SU-DHL-6 (cell line): ENCODE measurements around the gene PPP2R2C.

Experiments
- H2AFZ ChIP-seq: fragments of 200-600 bp; sonication (generic); 2 replicates; pipeline ENCODE4 v1.6.1; 2014; ENCODE audit warnings: low read depth, mild to moderate bottlenecking, moderate library complexity, mixed read lengths, antibody characterized with exemption, low read length; ENCODE audit not compliant: severe bottlenecking
- H3F3A ChIP-seq: fragments of 200-600 bp; shearing (Covaris generic); 2 replicates; pipeline ENCODE4 v1.6.0; 2016; ENCODE audit warnings: antibody characterized with exemption, mild to moderate bottlenecking; ENCODE audit not compliant: insufficient read depth
- H3K27ac ChIP-seq: fragments of 200-600 bp; sonication (generic); 2 replicates; pipeline ENCODE4 v1.5.1; 2016; ENCODE audit warnings: low read depth, mild to moderate bottlenecking, low read length, moderate library complexity, mixed read lengths
- H3K27me3 ChIP-seq: fragments of 200-600 bp; sonication (generic), shearing (Covaris generic); 2 replicates; pipeline ENCODE4 v1.6.0; 2014; ENCODE audit warnings: mild to moderate bottlenecking, low read length
- H3K36me3 ChIP-seq: fragments of 200-600 bp; sonication (generic); 2 replicates; pipeline ENCODE4 v1.6.1; 2014; ENCODE audit warnings: mild to moderate bottlenecking, low read length, mixed read lengths
- H3K4me2 ChIP-seq: fragments of 300-600, 200-600 bp; shearing (Covaris generic), sonication (generic); 2 replicates; pipeline ENCODE4 v1.6.0; 2014; ENCODE audit warnings: low read length, low read depth, mild to moderate bottlenecking; ENCODE audit not compliant: poor library complexity, severe bottlenecking
- H3K4me3 ChIP-seq: fragments of 200-600 bp; sonication (generic); 2 replicates; pipeline ENCODE4 v1.5.1; 2014; ENCODE audit warnings: antibody characterized with exemption, low read length, mild to moderate bottlenecking, mixed read lengths; ENCODE audit not compliant: insufficient read depth, poor library complexity, severe bottlenecking
- H3K79me2 ChIP-seq: fragments of 200-600 bp; sonication (generic); 2 replicates; pipeline ENCODE4 v1.6.1; 2014; ENCODE audit warnings: mild to moderate bottlenecking, low read length, moderate library complexity; ENCODE audit not compliant: insufficient read depth
- H3K9ac ChIP-seq: fragments of 200-600 bp; sonication (generic); 2 replicates; pipeline ENCODE4 v1.7.0; 2014; ENCODE audit warnings: mild to moderate bottlenecking, low read length
- H3K9me2 ChIP-seq: fragments of 200-600 bp; sonication (generic); replicated peaks from 2 replicates; pipeline ENCODE4 v1.6.1; 2014; ENCODE audit warnings: low read length; ENCODE audit not compliant: insufficient read depth
- H3K9me3 ChIP-seq: fragments of 200-600 bp; sonication (generic); 2 replicates; pipeline ENCODE4 v1.6.1; 2014; ENCODE audit warnings: low read length, mixed read lengths; ENCODE audit not compliant: insufficient read depth
- H4K20me1 ChIP-seq: fragments of 200-600 bp; sonication (generic); 2 replicates; pipeline ENCODE4 v1.6.1; 2014; ENCODE audit warnings: low read depth, mild to moderate bottlenecking, antibody characterized with exemption, low read length, moderate library complexity, mixed read lengths
- CTCF ChIP-seq: fragments of 200-600 bp; sonication (generic); IDR thresholded peaks from one replicate; pipeline ENCODE4 v1.5.1; 2017; ENCODE audit warnings: antibody characterized with exemption, mild to moderate bottlenecking, low read length, moderate library complexity; ENCODE audit not compliant: insufficient read depth, poor library complexity, severe bottlenecking
- EZH2phosphoT487 ChIP-seq: fragments of 200-600 bp; sonication (generic), shearing (Covaris generic); conservative IDR thresholded peaks from 2 replicates; pipeline ENCODE4 v1.6.1; 2018; ENCODE audit warnings: mild to moderate bottlenecking, antibody characterized with exemption, low read length, moderate library complexity, mixed read lengths

Gene PPP2R2C

GRCh38 chr4:6430927-6431326, 41.5 kb downstream of the PPP2R2C start:
- H3K79me2 ChIP-seq = no peaks in the 10 kb centered on the region
- TF ChIP-seq CTCF = no peak
- no peak for TF ChIP-seq EZH2phosphoT487
- H2AFZ ChIP-seq = no peak overlapping the region
- peaks cover 6% of the 10 kb centered on the region; the same call in 1 of the 2 replicates for H3K9me3 ChIP-seq
- H3K36me3 ChIP-seq = no peaks in the 10 kb centered on the region
- H3K27me3 ChIP-seq = no peaks in the 10 kb centered on the region
- no peaks in the 10 kb centered on the region for H3K9me2 ChIP-seq
- H3K4me3 ChIP-seq = no peak overlapping the region
- no peaks in the 10 kb centered on the region for H4K20me1 ChIP-seq
- H3K27ac ChIP-seq = no peak overlapping the region
- H3K4me2 ChIP-seq = no peak overlapping the region
- H3F3A ChIP-seq = no peaks in the 10 kb centered on the region
- H3K9ac ChIP-seq = no peak overlapping the region

GRCh38 chr4:6427439-6428090, 44.8 kb downstream of the PPP2R2C start:
- Histone ChIP-seq H3K4me2 (no peak overlapping the region), H3K36me3 (no peaks in the 10 kb centered on the region), H2AFZ (no peak overlapping the region), H3F3A (no peaks in the 10 kb centered on the region), H4K20me1 (no peaks in the 10 kb centered on the region), H3K9me3 (no peaks in the 10 kb centered on the region), H3K27me3 (no peaks in the 10 kb centered on the region), H3K27ac (no peak overlapping the region), H3K9me2 (no peaks in the 10 kb centered on the region), H3K79me2 (no peaks in the 10 kb centered on the region), H3K4me3 (no peak overlapping the region), H3K9ac (no peak overlapping the region)
- no peak for TF ChIP-seq EZH2phosphoT487
- no peak for TF ChIP-seq CTCF

- Histone ChIP-seq H3K9ac (no peak overlapping the region), H3K27ac (no peak overlapping the region), H3F3A (no peaks in the 10 kb centered on the region), H3K9me3 (no peaks in the 10 kb centered on the region), H2AFZ (no peak overlapping the region), H3K36me3 (no peaks in the 10 kb centered on the region), H3K9me2 (no peaks in the 10 kb centered on the region), H3K4me2 (no peak overlapping the region), H3K4me3 (no peak overlapping the region), H3K79me2 (no peaks in the 10 kb centered on the region), H3K27me3 (no peaks in the 10 kb centered on the region), H4K20me1 (no peaks in the 10 kb centered on the region)
- TF ChIP-seq EZH2phosphoT487 (no peak), CTCF (no peak)
Observed at GRCh38 chr4:6426571-6427438, 45.6 kb downstream of the PPP2R2C start.
